Suppressor macrophage treated with lipopolysaccharide for 4 hours (primary cell): ENCODE data around the gene ZFHX3.
"Not testable (repeated sequence)": the region's sequence is repeated elsewhere in the genome, so short reads cannot be mapped to it uniquely, and the experiment has no call there.

Experiments
- DNase-seq: peaks from one replicate; pipeline ENCODE4 v3.0.0-alpha.2; 2020

Gene ZFHX3

GRCh38 chr16:73047536-73048291 lies at the start of gene ZFHX3:
ZFHX3 (minus strand) TSS chr16:73048128; CDS start chr16:72960145, 87,983 bp downstream.
- peak; percentile 86 for DNase-seq

- no peak for DNase-seq
Observed at GRCh38 chr16:73096510-73096909, 48.6 kb upstream of the ZFHX3 start.

GRCh38 chr16:73095885-73096421 lies 48.0 kb upstream of the ZFHX3 start:
- DNase-seq, result peak; percentile 34

GRCh38 chr16:73095142-73095820 lies 47.4 kb upstream of the ZFHX3 start:
- DNase-seq, result no peak

GRCh38 chr16:73094371-73094770 lies 46.4 kb upstream of the ZFHX3 start:
- no peak for DNase-seq

GRCh38 chr16:73093146-73094144 lies 45.5 kb upstream of the ZFHX3 start:
- DNase-seq, result no peak

GRCh38 chr16:73092236-73092781 lies 44.4 kb upstream of the ZFHX3 start:
- no peak for DNase-seq

- DNase-seq, result no peak
Observed at GRCh38 chr16:73091174-73091573, 43.2 kb upstream of the ZFHX3 start.

GRCh38 chr16:73089420-73089819 lies 41.5 kb upstream of the ZFHX3 start:
- DNase-seq, result no peak

GRCh38 chr16:73086108-73086507 lies 38.2 kb upstream of the ZFHX3 start:
- DNase-seq, result peak; percentile 88

GRCh38 chr16:73083271-73083670 lies 35.3 kb upstream of the ZFHX3 start:
- DNase-seq, result no peak

GRCh38 chr16:73082634-73083051 lies 34.7 kb upstream of the ZFHX3 start:
- peak; percentile 91 for DNase-seq

- no peak for DNase-seq
Observed at GRCh38 chr16:73080931-73081330, 33.0 kb upstream of the ZFHX3 start.

- DNase-seq, result peak; percentile 60
Observed at GRCh38 chr16:73076324-73076810, 28.4 kb upstream of the ZFHX3 start.

- no peak for DNase-seq
Observed at GRCh38 chr16:73074382-73074781, 26.5 kb upstream of the ZFHX3 start.

GRCh38 chr16:73072051-73072450 lies 24.1 kb upstream of the ZFHX3 start:
- not testable (repeated sequence) for DNase-seq

- no peak for DNase-seq
Observed at GRCh38 chr16:73071131-73071940, 23.4 kb upstream of the ZFHX3 start.

GRCh38 chr16:73069581-73070262 lies 21.8 kb upstream of the ZFHX3 start:
- DNase-seq, result no peak

- DNase-seq, result peak; percentile 95
Observed at GRCh38 chr16:73068541-73069401, 20.8 kb upstream of the ZFHX3 start.
